Gastrocnemius medialis (tissue), 4 donors: ENCODE data around the gene OSBP2. TPM values are rescaled to one million over a fixed set of nuclear protein-coding genes. Genes with fewer than 3 reads are reported as not detected.
A peak's percentile ranks its signal among the peaks of the same experiment; 100 is the strongest.

Source experiments
- ATAC-seq, 2 donors: fragments of 150-250 bp; one replicate each; pipeline ENCODE4 v1.9.1; 2016
- DNase-seq, 2 donors: peaks; one replicate each; pipeline ENCODE4 v3.0.0-alpha.2; 2019
- H3K27ac ChIP-seq, 4 donors: fragments of 200-600 bp; sonication (generic); 1 replicate in 1 of 4; 2 replicates in 3 of 4; pipeline ENCODE4 v1.5.1; 2016 to 2018; ENCODE audit warnings: mild to moderate bottlenecking in 2 of 4, moderate library complexity in 1 of 4
- H3K27me3 ChIP-seq, 3 donors: fragments of 200-600 bp; sonication (generic) in 2 of 3; 1 replicate in 1 of 3; 2 replicates in 2 of 3; pipeline versions ENCODE4 v1.5.1 to v1.6.0; 2016 to 2019; ENCODE audit warnings: mild to moderate bottlenecking in 1 of 3, moderate library complexity in 1 of 3
- H3K36me3 ChIP-seq, 2 donors: fragments of 200-600 bp; sonication (generic) in 1 of 2; one replicate each; pipeline ENCODE4 v1.5.1; 2017 to 2018
- H3K4me1 ChIP-seq, 2 donors: fragments of 200-600 bp; sonication (generic) in 1 of 2; one replicate each; pipeline ENCODE4 v1.5.1; 2016 to 2017; ENCODE audit warnings: mild to moderate bottlenecking in 2 of 2
- H3K4me3 ChIP-seq, 4 donors: fragments of 200-600 bp; sonication (generic) in 3 of 4; 1 replicate in 1 of 4; 2 replicates in 3 of 4; pipeline ENCODE4 v1.5.1; 2016 to 2019; ENCODE audit warnings: mild to moderate bottlenecking in 2 of 4
- H3K9me3 ChIP-seq, 3 donors: fragments of 200-600 bp; sonication (generic) in 2 of 3; 1 replicate in 1 of 3; 2 replicates in 2 of 3; pipeline ENCODE4 v1.5.1; 2016 to 2019
- CTCF ChIP-seq, 5 experiments: fragments of 450-650 bp in 3 of 5; fragments of 200-600 bp in 2 of 5; sonication (generic) in 2 of 5; IDR thresholded peaks in 4 of 5; conservative IDR thresholded peaks in 1 of 5; 1 replicate in 4 of 5; 2 replicates in 1 of 5; pipeline ENCODE4 v1.5.1; 2016 to 2019; ENCODE audit warnings: antibody characterized with exemption in 5 of 5, mild to moderate bottlenecking in 3 of 5, moderate library complexity in 3 of 5
- POLR2A ChIP-seq, 2 donors: fragments of 450-650 bp; IDR thresholded peaks; one replicate each; pipeline ENCODE4 v1.6.1; 2017; ENCODE audit warnings: antibody characterized with exemption in 2 of 2, mild to moderate bottlenecking in 2 of 2, moderate library complexity in 2 of 2
- in situ Hi-C, 4 donors: fragments of 200-750 bp; cut with MboI; loops; one replicate each; pipeline versions ENCODE4 v1.15.0 to v1.8.0; 2017; ENCODE audit warnings: low sequenced_read_pairs in 4 of 4
- intact Hi-C: fragments of 100-400 bp; cut with DNase I; formaldehyde crosslinking; loops from one replicate; pipeline ENCODE4 v1.15.1; 2023; ENCODE audit warnings: low total_unique reads
- total RNA-seq, 4 donors: library from RNA; depleted of rRNA; stranded (reverse); fragments of >200 nt; gene quantifications; one replicate each; pipeline versions ENCODE4 v1.1.0 to v1.2.3, GENCODE V29; 2016

Gene OSBP2
- total RNA-seq, 4 donors from 2014 or later = 2.8 to 4.3 (median 3.0) TPM

- intact Hi-C loops = no loop called here
- H3K9me3 ChIP-seq = no peaks in the 10 kb centered on the region
Measured at GRCh38 chr22:30752771-30753170, 58.1 kb downstream of the OSBP2 start.

GRCh38 chr22:30753701-30754100, 59.0 kb downstream of the OSBP2 start:
- Histone ChIP-seq H3K27ac (no peak overlapping the region), H3K4me1 (no peaks in the 10 kb centered on the region), H3K4me3 (no peak overlapping the region), H3K27me3 (no peaks in the 10 kb centered on the region), H3K36me3 (no peaks in the 10 kb centered on the region), H3K9me3 (no peaks in the 10 kb centered on the region)
- DNase-seq (no peak), ATAC-seq (no peak)
- in situ Hi-C loops (loop anchor here in 3 of 4 donors (5.0 to 25.0 kb wide), 2 partner anchors 121 to 384 kb away; partner anchors contain the start of gene PLA2G3 (in 1 of the 3)), intact Hi-C loops (no loop called here)
- TF ChIP-seq CTCF (IDR thresholded peaks at IDR 0.05 in 4 of 5, conservative IDR thresholded peaks at IDR 0.05 in 1 of 5) = no peak

More at GRCh38 chr22:30752771-30753170, 58.1 kb downstream of the OSBP2 start:
- in situ Hi-C loops = loop anchor here in 3 of 4 donors (5.0 to 25.0 kb wide), 2 partner anchors 120 to 385 kb away; partner anchors contain the start of gene PLA2G3 (in 1 of the 3)
- DNase-seq (no peak), ATAC-seq (no peak)
- H3K4me1 ChIP-seq = no peaks in the 10 kb centered on the region
- TF ChIP-seq POLR2A (IDR thresholded peaks at IDR 0.05) (no peak), CTCF (IDR thresholded peaks at IDR 0.05 in 4 of 5, conservative IDR thresholded peaks at IDR 0.05 in 1 of 5) (no peak)
- H3K4me3 ChIP-seq = no peak overlapping the region
- no peak overlapping the region for H3K27ac ChIP-seq
- H3K27me3 ChIP-seq = no peaks in the 10 kb centered on the region
- no peaks in the 10 kb centered on the region for H3K36me3 ChIP-seq

GRCh38 chr22:30754521-30754920, 59.8 kb downstream of the OSBP2 start:
- ATAC-seq = no peak
- in situ Hi-C loops = loop anchor here in 3 of 4 donors (5.0 to 25.0 kb wide), 2 partner anchors 122 to 383 kb away; partner anchors contain the start of gene PLA2G3 (in 1 of the 3)
- Histone ChIP-seq H3K4me3 (no peak overlapping the region), H3K4me1 (no peaks in the 10 kb centered on the region), H3K27ac (no peak overlapping the region), H3K9me3 (no peaks in the 10 kb centered on the region), H3K27me3 (no peaks in the 10 kb centered on the region), H3K36me3 (no peaks in the 10 kb centered on the region)
- no peak for TF ChIP-seq CTCF (IDR thresholded peaks at IDR 0.05 in 4 of 5, conservative IDR thresholded peaks at IDR 0.05 in 1 of 5)
- TF ChIP-seq POLR2A (IDR thresholded peaks at IDR 0.05) = no peak
- DNase-seq = no peak
- intact Hi-C loops = no loop called here

- peak; percentile 18 to 40 for DNase-seq
Measured at GRCh38 chr22:30754971-30755758, 60.5 kb downstream of the OSBP2 start.

More at GRCh38 chr22:30754971-30755758, 60.5 kb downstream of the OSBP2 start:
- H3K9me3 ChIP-seq = no peaks in the 10 kb centered on the region
- no peaks in the 10 kb centered on the region for H3K27me3 ChIP-seq
- in situ Hi-C loops (loop anchor here (5.0 to 25.0 kb wide), 2 partner anchors 123 to 382 kb away; partner anchors contain the start of gene PLA2G3 (in 1 of the 4)), intact Hi-C loops (no loop called here)
- H3K4me1 ChIP-seq = no peaks in the 10 kb centered on the region
- ATAC-seq = peak; percentile 87 to 90
- H3K27ac ChIP-seq = no peak overlapping the region
- no peak for TF ChIP-seq POLR2A (IDR thresholded peaks at IDR 0.05)
- TF ChIP-seq CTCF (IDR thresholded peaks at IDR 0.05 in 4 of 5, conservative IDR thresholded peaks at IDR 0.05 in 1 of 5) = peak; percentile 46 to 78 (median 74)
- no peak overlapping the region for H3K4me3 ChIP-seq
- H3K36me3 ChIP-seq = no peaks in the 10 kb centered on the region
